GM12892 (cell line): ENCODE results near the gene PIPOX.

Source experiments
- POLR2AphosphoS5 ChIP-seq: IDR thresholded peaks from 2 replicates; pipeline ENCODE4 v1.6.1; 2011; ENCODE audit warnings: low read depth, low read length, control low read depth
- TAF1 ChIP-seq: IDR thresholded peaks from 2 replicates; pipeline ENCODE4 v1.6.1; 2011; ENCODE audit warnings: low read depth, mild to moderate bottlenecking, control low read depth, low read length, borderline replicate concordance

DNA sequence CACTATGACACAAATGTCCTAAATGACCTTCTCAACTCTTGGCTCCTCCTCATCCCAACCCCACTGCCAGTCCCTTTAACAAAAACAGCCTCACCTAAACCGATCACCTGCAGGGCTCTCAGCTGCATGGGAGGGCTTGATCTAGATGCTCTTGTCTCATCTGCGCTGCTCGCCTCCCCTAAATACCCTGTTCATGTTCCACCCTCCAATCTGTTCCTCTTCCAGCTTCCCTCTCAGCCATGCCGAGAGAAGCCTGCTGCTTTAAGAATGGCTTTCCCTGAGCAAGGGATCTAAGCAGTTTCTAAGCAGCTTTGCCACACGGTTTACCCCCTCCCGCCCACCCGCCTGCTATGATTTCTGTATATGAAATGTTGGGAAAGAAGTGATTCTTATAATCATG is 23.7 kb downstream of the PIPOX start:
- TF ChIP-seq POLR2AphosphoS5 (no peak), TAF1 (no peak)
